Stomach (tissue), 9 donors: ENCODE data around the gene ZNF438. TPM values are rescaled to one million over a fixed set of nuclear protein-coding genes. Genes with fewer than 3 reads are reported as not detected.
A peak's percentile ranks its signal among the peaks of the same experiment; 100 is the strongest.
"Not testable (repeated sequence)": the region's sequence is repeated elsewhere in the genome, so short reads cannot be mapped to it uniquely, and the experiment has no call there.

Source experiments
- DNase-seq, 2 donors: peaks; one replicate each; pipeline versions ENCODE4 v3.0.0 to v3.0.0-alpha.2; 2013 to 2019
- H3K27ac ChIP-seq, 5 donors: fragments of 200-600 bp in 4 of 5; sonication (generic) in 4 of 5; one replicate each; pipeline ENCODE4 v1.5.1; 2013 to 2019; ENCODE audit warnings: mild to moderate bottlenecking in 1 of 5, moderate library complexity in 1 of 5
- H3K27me3 ChIP-seq, 3 donors: fragments of 200-600 bp; sonication (generic); one replicate each; pipeline ENCODE4 v1.5.1; 2017 to 2019; ENCODE audit warnings: mixed run types in 1 of 3
- H3K36me3 ChIP-seq, 4 donors: fragments of 200-600 bp; sonication (generic); 1 replicate in 3 of 4; 2 replicates in 1 of 4; pipeline ENCODE4 v1.5.1; 2016 to 2019
- H3K4me1 ChIP-seq, 4 donors: fragments of 200-600 bp; sonication (generic); one replicate each; pipeline ENCODE4 v1.5.1; 2016 to 2019
- H3K4me3 ChIP-seq, 4 donors: fragments of 200-600 bp; sonication (generic) in 3 of 4; one replicate each; pipeline ENCODE4 v1.5.1; 2016 to 2019; ENCODE audit warnings: mild to moderate bottlenecking in 1 of 4
- H3K9me3 ChIP-seq, 4 donors: fragments of 200-600 bp; sonication (generic); one replicate each; pipeline ENCODE4 v1.5.1; 2016 to 2019
- CTCF ChIP-seq, 7 experiments: fragments of 450-650 bp in 4 of 7; fragments of 200-600 bp in 3 of 7; sonication (generic) in 3 of 7; IDR thresholded peaks; one replicate each; pipeline ENCODE4 v1.5.1; 2016 to 2019; ENCODE audit warnings: antibody characterized with exemption in 7 of 7, control low read depth in 2 of 7, mild to moderate bottlenecking in 1 of 7
- EP300 ChIP-seq: sonication (generic); formaldehyde crosslinking; IDR thresholded peaks from one replicate; pipeline ENCODE4 v1.6.1; 2017; ENCODE audit warnings: antibody characterized with exemption
- POLR2A ChIP-seq, 4 donors: fragments of 450-650 bp; IDR thresholded peaks; one replicate each; pipeline ENCODE4 v1.6.1; 2016; ENCODE audit warnings: antibody characterized with exemption in 4 of 4, control low read depth in 2 of 4, mild to moderate bottlenecking in 1 of 4, moderate library complexity in 1 of 4
- POLR2AphosphoS5 ChIP-seq, 3 donors: sonication (generic); formaldehyde crosslinking; IDR thresholded peaks; one replicate each; pipeline ENCODE4 v1.6.1; 2016; ENCODE audit warnings: antibody characterized with exemption in 3 of 3
- WGBS, 5 donors: extraction: QIAGEN DNeasy Blood & Tissue Kit in 3 of 5; methylation state at CpG; one replicate each; pipeline versions ENCODE4 v1.1.5 to v1.1.7; 2013 to 2018; 5-methylcytosine and 5-hydroxymethylcytosine counted together
- intact Hi-C: fragments of 100-400 bp; cut with DNase I; formaldehyde crosslinking; loops from one replicate; pipeline ENCODE4 v1.15.1; 2023; ENCODE audit warnings: low total_unique reads
- polyA plus RNA-seq, 3 donors: library from polyadenylated mRNA; stranded (reverse); fragments of 200-250 nt; gene quantifications; one replicate each; pipeline ENCODE4 v1.2.3, GENCODE V29; 2013
- total RNA-seq, 5 donors: library from RNA; depleted of rRNA; stranded (reverse); fragments of >200 nt; gene quantifications; one replicate each; pipeline versions ENCODE4 v1.1.0 to v1.2.3, GENCODE V29; 2014 to 2016
- donor health status: healthy with polysubstance abuse.
- donor health status: Bipolar disorder and iron deficiency.
- donor health status: healthy.

The ZNF438 gene
- total and polyA plus RNA-seq, 8 donors = 3.5 to 37.9 (median 5.4) TPM; not detected in 1

DNA sequence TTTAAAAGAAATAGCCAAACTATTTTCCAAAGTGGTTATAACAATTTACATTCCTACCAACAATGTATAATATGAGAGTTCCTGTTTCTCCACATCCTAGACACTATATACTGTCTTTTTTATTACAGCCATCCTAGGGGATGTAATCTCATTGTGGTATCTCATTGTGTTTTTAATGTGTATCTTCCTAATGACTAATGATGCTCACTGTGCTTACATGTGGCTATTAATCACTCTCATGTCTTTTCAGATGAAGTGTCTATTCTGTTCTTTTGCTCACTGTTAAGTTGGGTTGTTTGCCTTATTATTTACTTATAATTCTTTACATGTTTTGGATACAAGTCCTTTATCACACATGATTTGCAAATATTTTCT is 71.8 kb downstream of the ZNF438 start:
- intact Hi-C loops = no loop called here
- no peak overlapping the region for H3K27ac ChIP-seq
- H3K9me3 ChIP-seq = peaks cover 0 to 4% (median under 1%) of the 10 kb centered on the region in 4 donors
- TF ChIP-seq POLR2AphosphoS5 (IDR thresholded peaks at IDR 0.05) (no peak), EP300 (no peak), CTCF (IDR thresholded peaks at IDR 0.05) (no peak), POLR2A (IDR thresholded peaks at IDR 0.05) (no peak)
- DNase-seq = no peak
- peaks cover 0 to 13% (median 5%) of the 10 kb centered on the region in 4 donors for H3K4me1 ChIP-seq
- H3K27me3 ChIP-seq = no peaks in the 10 kb centered on the region
- no peak overlapping the region for H3K4me3 ChIP-seq
- H3K36me3 ChIP-seq = peaks cover 0 to 7% (median 0%) of the 10 kb centered on the region in 4 donors

- 85 to 100% (median 98%) methylated on average over 2 to 4 of the region's 4 CpGs for WGBS, 5 donors
Measured at GRCh38 chr10:30949218-30949617, 82.4 kb downstream of the ZNF438 start.

GRCh38 chr10:30944005-30944404 is 87.7 kb downstream of the ZNF438 start:
- H3K27ac ChIP-seq = no peak overlapping the region
- no peak for DNase-seq
- TF ChIP-seq CTCF (IDR thresholded peaks at IDR 0.05) (no peak), POLR2A (IDR thresholded peaks at IDR 0.05) (no peak)
- H3K4me3 ChIP-seq = no peak overlapping the region
- no peaks in the 10 kb centered on the region for H3K9me3 ChIP-seq
- H3K4me1 ChIP-seq = peaks cover 0 to 15% (median 3%) of the 10 kb centered on the region in 4 donors
- intact Hi-C loops = no loop called here
- H3K36me3 ChIP-seq = peaks cover 0 to 5% (median 0%) of the 10 kb centered on the region in 4 donors
- WGBS, 5 donors = 65 to 76% (median 70%) methylated on average over 4 of the region's 4 CpGs
- no peaks in the 10 kb centered on the region for H3K27me3 ChIP-seq

More at GRCh38 chr10:30949218-30949617, 82.4 kb downstream of the ZNF438 start:
- H3K9me3 ChIP-seq, H3K36me3 ChIP-seq, H3K27ac ChIP-seq, H3K27me3 ChIP-seq, DNase-seq, H3K4me3 ChIP-seq, intact Hi-C loops, H3K4me1 ChIP-seq: not testable (repeated sequence)

- no peak for TF ChIP-seq POLR2A (IDR thresholded peaks at IDR 0.05)
- no peak for TF ChIP-seq CTCF (IDR thresholded peaks at IDR 0.05)
- Histone ChIP-seq H3K27ac (no peak overlapping the region), H3K4me1 (peaks cover 0 to 15% (median 3%) of the 10 kb centered on the region in 4 donors), H3K27me3 (no peaks in the 10 kb centered on the region), H3K4me3 (no peak overlapping the region), H3K9me3 (no peaks in the 10 kb centered on the region), H3K36me3 (peaks cover 0 to 5% (median 0%) of the 10 kb centered on the region in 4 donors)
- intact Hi-C loops = no loop called here
- DNase-seq = no peak
Measured at GRCh38 chr10:30943451-30943850, 88.2 kb downstream of the ZNF438 start.

- no peak overlapping the region for H3K27ac ChIP-seq
Measured at GRCh38 chr10:30940256-30940655, 91.4 kb downstream of the ZNF438 start.

More at GRCh38 chr10:30940256-30940655, 91.4 kb downstream of the ZNF438 start:
- no peak for TF ChIP-seq EP300
- H3K4me3 ChIP-seq = no peak overlapping the region
- no peaks in the 10 kb centered on the region for H3K27me3 ChIP-seq
- WGBS, 5 donors = 52 to 79% (median 67%) methylated on average over 6 of the region's 6 CpGs
- peaks cover 0 to 16% (median 8%) of the 10 kb centered on the region in 4 donors for H3K36me3 ChIP-seq
- peak in 1 of 2 donors; percentile 21 for DNase-seq
- intact Hi-C loops = no loop called here
- H3K4me1 ChIP-seq = peaks cover 0 to 15% (median 3%) of the 10 kb centered on the region in 4 donors
- no peaks in the 10 kb centered on the region for H3K9me3 ChIP-seq
